GM12874 (cell line): ENCODE data around the gene FBXW11.

Experiments used
- TF ChIP-seq, protein P1 (sequence below): IDR thresholded peaks from 2 replicates; pipeline ENCODE4 v1.5.1; 2011; ENCODE audit warnings: low read depth, mild to moderate bottlenecking, control low read depth, low read length, moderate library complexity; ENCODE audit not compliant: insufficient read depth

Gene FBXW11

DNA sequence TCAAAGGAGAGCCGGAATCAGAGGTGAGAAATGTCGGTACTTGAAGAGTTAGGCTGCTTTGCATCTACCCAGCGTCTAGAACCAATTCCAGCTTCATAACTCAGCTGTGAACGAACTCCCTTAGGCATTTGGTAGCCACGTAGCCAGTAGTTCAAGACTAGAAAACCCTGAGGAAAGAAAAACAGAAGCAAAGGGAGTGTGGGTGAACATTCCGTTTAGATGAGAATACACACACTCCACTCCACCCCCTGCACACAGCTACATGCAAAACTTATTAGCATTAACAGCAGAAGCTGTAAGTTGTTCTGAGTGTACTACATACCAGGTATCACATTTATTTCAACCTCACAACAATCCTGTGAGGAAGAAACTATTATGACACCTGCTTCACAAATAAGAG is 142.5 kb downstream of the FBXW11 start:
- TF ChIP-seq, protein P1, sequence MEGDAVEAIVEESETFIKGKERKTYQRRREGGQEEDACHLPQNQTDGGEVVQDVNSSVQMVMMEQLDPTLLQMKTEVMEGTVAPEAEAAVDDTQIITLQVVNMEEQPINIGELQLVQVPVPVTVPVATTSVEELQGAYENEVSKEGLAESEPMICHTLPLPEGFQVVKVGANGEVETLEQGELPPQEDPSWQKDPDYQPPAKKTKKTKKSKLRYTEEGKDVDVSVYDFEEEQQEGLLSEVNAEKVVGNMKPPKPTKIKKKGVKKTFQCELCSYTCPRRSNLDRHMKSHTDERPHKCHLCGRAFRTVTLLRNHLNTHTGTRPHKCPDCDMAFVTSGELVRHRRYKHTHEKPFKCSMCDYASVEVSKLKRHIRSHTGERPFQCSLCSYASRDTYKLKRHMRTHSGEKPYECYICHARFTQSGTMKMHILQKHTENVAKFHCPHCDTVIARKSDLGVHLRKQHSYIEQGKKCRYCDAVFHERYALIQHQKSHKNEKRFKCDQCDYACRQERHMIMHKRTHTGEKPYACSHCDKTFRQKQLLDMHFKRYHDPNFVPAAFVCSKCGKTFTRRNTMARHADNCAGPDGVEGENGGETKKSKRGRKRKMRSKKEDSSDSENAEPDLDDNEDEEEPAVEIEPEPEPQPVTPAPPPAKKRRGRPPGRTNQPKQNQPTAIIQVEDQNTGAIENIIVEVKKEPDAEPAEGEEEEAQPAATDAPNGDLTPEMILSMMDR: no peak

DNA sequence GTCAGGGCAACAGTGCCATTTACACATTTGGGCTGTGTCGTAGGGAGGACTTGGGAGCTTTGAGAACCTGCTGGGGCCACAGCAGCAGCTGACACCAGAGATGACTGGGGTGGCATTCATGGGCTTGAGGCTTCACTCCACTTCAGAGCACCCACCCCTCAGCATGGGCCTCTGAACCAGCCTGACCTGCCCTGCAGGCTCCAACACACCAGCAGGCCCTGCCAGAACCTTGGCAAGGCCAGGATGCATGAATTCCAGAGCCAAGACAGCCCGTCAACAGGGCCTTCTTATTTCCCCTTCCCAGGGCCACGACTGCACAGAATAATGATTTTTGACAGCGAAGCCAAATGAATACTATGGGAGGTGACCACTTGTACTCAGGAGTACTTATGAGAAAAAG is 143.8 kb downstream of the FBXW11 start:
- TF ChIP-seq, protein P1: no peak

DNA sequence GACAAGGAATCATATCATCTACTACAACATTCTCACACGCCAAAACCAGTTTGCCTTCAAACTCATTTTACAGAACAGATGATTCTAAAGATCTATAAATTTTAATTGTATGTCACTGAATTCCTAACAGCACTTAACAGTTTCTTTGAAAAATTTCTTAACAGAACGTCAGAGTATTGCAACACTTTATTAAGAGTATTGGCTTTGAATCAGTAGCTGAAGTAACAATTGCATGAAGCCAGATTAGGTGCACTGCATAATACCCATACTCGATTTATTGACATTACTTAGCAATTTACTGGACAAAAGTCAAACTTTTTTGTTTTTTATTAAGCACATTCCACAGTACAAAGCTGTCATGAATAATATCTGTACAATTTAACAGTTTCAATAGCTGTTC is 145.1 kb downstream of the FBXW11 start:
- TF ChIP-seq, protein P1: no peak

DNA sequence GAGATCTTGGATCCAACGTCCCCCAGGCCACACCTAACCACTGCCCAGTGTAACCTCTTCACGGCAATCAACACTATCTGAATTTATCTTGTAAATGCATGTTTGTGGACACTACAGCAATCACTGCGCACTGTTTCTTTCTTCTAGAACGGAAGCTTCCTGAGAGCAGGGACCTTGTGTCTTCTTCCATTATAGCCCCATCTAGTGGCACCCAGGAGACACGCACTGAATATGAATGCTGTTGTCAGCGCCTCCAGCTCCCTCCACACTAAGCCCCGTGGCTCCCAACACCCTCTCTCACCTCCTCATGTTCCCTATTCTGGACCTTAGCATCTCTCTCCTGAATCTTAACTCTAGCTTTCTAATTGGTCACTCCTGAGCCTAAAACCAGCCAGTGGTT is 148.1 kb downstream of the FBXW11 start:
- TF ChIP-seq, protein P1: peak; percentile 50

DNA sequence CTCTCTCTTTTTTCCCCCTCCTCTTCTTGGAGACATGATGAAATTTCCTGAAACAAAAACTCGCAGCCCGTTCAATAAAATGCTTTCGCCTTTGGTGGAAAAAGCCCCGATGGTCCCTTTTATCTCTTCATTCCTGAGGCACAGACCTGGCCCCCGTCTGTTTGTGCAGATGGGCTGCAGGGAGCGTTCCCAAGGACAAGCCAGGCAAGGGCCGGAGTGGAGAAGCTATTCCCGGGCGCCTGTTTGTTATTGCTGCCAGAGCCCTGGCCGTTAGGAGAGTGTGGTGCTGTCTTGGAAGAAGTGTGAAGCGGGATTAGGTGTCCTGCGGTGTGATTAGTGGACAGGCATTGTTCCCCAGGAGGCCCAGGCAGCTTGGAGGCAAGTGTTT is 149.0 kb downstream of the FBXW11 start:
- TF ChIP-seq, protein P1: no peak

DNA sequence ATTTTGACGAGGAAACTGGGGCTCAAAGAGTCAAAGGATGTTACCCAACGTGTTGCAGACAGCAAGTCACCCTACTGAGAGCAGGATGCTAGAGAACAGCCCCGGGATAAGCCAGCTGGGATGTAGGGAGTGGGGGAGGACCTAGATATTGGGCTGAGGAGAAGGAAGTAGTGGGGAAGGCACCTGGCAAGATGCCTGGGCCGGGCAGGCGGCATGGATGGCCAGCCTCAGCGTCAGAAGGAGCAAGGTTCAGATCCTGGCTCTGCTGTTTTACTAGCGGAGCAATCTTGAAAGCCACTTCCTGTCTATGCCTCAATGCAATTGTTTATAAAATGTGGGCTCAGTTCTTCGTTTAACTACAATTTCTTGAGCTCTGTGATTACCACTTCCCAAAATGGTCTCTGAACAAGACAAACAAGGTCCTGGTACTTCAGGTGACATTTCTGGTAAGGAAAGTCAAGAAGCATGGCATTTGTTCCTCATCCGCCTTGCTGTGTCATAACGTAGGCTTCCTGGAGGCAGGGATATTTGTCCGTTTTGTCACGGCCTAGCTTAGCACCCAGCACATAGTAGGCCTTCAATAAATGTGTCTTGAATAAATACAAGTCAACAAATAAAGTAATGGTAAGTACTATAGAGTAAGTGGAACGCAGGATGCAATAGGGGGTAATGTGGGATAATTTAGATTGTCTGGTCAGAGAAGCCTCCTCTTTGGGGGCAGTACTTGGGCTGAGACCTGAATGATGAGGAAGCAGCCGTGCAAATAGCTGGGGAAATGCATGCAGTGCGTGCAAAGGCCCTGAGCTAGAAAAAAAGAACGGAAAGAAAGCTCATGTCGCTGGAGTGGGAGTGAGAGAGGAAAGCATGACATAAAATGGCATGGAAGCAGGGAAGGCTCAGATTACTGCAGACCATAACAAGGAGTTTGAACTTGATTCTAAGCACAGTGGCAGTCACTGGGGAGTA is 150.4 kb downstream of the FBXW11 start:
- TF ChIP-seq, protein P1: no peak

DNA sequence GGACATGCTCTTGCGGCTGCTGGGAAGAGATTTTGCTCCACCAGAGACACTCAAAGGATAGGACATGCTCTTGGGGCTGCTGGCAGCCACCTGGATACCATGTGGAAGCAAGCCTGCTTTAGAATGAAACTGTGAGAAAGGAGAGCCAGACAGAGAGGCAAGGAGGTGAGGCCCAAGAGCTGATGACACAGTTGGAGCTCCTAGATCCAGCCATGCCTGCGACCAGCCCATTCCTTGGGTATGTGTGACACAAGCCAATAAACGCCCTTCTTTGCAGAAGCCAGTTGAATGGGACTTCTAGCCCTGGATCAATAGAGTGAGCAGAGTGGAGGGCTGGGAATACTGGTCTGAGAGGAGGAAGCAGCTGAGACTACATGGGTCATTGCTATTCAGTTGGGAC is 151.2 kb downstream of the FBXW11 start:
- TF ChIP-seq, protein P1: no peak
